Measurements from ENCODE around the gene CXCL14. TPM values are rescaled to one million over a fixed set of nuclear protein-coding genes. Genes with fewer than 3 reads are reported as not detected.

Gene CXCL14
- total RNA-seq, 1 experiment from 2014 or later = not detected

- H3K4me3 ChIP-seq (ENCODE audit: low read depth, low read length, poor library complexity, severe bottlenecking) = no peak overlapping the region
- no peak overlapping the region for H3K27ac ChIP-seq (ENCODE audit: low read depth, low read length, poor library complexity, severe bottlenecking)
- H3K4me1 ChIP-seq (ENCODE audit: insufficient read depth, low read length, poor library complexity, severe bottlenecking) = no peaks in the 10 kb centered on the region
- no peaks in the 10 kb centered on the region for H3K36me3 ChIP-seq (ENCODE audit: insufficient read depth, low read length, poor library complexity, severe bottlenecking)
- ChIA-PET POLR2A (ENCODE audit: low non-redundant PET) (no interaction called here), CTCF (no interaction called here)
- no TSS peak for BruUV-seq (replicated peaks)
- H3K27me3 ChIP-seq (replicated peaks; ENCODE audit: insufficient read depth, low read depth, low read length, poor library complexity) = peaks cover 35% of the 10 kb centered on the region
- DNase-seq (ENCODE audit: low spot score) = no peak
- TF ChIP-seq, protein P1, sequence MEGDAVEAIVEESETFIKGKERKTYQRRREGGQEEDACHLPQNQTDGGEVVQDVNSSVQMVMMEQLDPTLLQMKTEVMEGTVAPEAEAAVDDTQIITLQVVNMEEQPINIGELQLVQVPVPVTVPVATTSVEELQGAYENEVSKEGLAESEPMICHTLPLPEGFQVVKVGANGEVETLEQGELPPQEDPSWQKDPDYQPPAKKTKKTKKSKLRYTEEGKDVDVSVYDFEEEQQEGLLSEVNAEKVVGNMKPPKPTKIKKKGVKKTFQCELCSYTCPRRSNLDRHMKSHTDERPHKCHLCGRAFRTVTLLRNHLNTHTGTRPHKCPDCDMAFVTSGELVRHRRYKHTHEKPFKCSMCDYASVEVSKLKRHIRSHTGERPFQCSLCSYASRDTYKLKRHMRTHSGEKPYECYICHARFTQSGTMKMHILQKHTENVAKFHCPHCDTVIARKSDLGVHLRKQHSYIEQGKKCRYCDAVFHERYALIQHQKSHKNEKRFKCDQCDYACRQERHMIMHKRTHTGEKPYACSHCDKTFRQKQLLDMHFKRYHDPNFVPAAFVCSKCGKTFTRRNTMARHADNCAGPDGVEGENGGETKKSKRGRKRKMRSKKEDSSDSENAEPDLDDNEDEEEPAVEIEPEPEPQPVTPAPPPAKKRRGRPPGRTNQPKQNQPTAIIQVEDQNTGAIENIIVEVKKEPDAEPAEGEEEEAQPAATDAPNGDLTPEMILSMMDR (conservative IDR thresholded peaks at IDR 0.05; ENCODE audit: low read depth, low read length) = no peak
- TF ChIP-seq EZH2 (IDR thresholded peaks at IDR 0.05; ENCODE audit: borderline replicate concordance, low read depth, low read length, poor library complexity, severe bottlenecking) = no peak
- peaks cover 13% of the 10 kb centered on the region for H3K9me3 ChIP-seq (ENCODE audit: low read depth, low read length, poor library complexity, severe bottlenecking)
- intact Hi-C loops (cut with micrococcal nuclease; ENCODE audit: unreplicated experiment) = no loop called here
Measured at GRCh38 chr5:135615581-135616260, 36.9 kb upstream of the CXCL14 start.

GRCh38 chr5:135615171-135615570 is 36.4 kb upstream of the CXCL14 start:
- H3K9me3 ChIP-seq (ENCODE audit: low read depth, low read length, poor library complexity, severe bottlenecking) = peaks cover 13% of the 10 kb centered on the region
- POLR2A ChIA-PET (ENCODE audit: low non-redundant PET) = no interaction called here
- CTCF ChIA-PET = no interaction called here
- intact Hi-C loops (cut with micrococcal nuclease; ENCODE audit: unreplicated experiment) = no loop called here
- TF ChIP-seq, protein P1 (conservative IDR thresholded peaks at IDR 0.05; ENCODE audit: low read depth, low read length) = no peak
- TF ChIP-seq EZH2 (IDR thresholded peaks at IDR 0.05; ENCODE audit: borderline replicate concordance, low read depth, low read length, poor library complexity, severe bottlenecking) = no peak
- no peak for DNase-seq (ENCODE audit: low spot score)
- no peak overlapping the region for H3K27ac ChIP-seq (ENCODE audit: low read depth, low read length, poor library complexity, severe bottlenecking)
- no peaks in the 10 kb centered on the region for H3K36me3 ChIP-seq (ENCODE audit: insufficient read depth, low read length, poor library complexity, severe bottlenecking)
- no peak overlapping the region for H3K4me3 ChIP-seq (ENCODE audit: low read depth, low read length, poor library complexity, severe bottlenecking)
- no peaks in the 10 kb centered on the region for H3K4me1 ChIP-seq (ENCODE audit: insufficient read depth, low read length, poor library complexity, severe bottlenecking)
- H3K27me3 ChIP-seq (replicated peaks; ENCODE audit: insufficient read depth, low read depth, low read length, poor library complexity) = peaks cover 40% of the 10 kb centered on the region
- no TSS peak for BruUV-seq (replicated peaks)

- ChIA-PET CTCF (no interaction called here), POLR2A (ENCODE audit: low non-redundant PET) (no interaction called here)
- Histone ChIP-seq H3K27ac (ENCODE audit: low read depth, low read length, poor library complexity, severe bottlenecking) (no peak overlapping the region), H3K4me1 (ENCODE audit: insufficient read depth, low read length, poor library complexity, severe bottlenecking) (no peaks in the 10 kb centered on the region), H3K9me3 (ENCODE audit: low read depth, low read length, poor library complexity, severe bottlenecking) (no peaks in the 10 kb centered on the region), H3K36me3 (ENCODE audit: insufficient read depth, low read length, poor library complexity, severe bottlenecking) (no peaks in the 10 kb centered on the region), H3K4me3 (ENCODE audit: low read depth, low read length, poor library complexity, severe bottlenecking) (no peak overlapping the region), H3K27me3 (replicated peaks; ENCODE audit: insufficient read depth, low read depth, low read length, poor library complexity) (peaks cover 61% of the 10 kb centered on the region)
- no peak for DNase-seq (ENCODE audit: low spot score)
- TF ChIP-seq, protein P1 (conservative IDR thresholded peaks at IDR 0.05; ENCODE audit: low read depth, low read length) = no peak
- TF ChIP-seq EZH2 (IDR thresholded peaks at IDR 0.05; ENCODE audit: borderline replicate concordance, low read depth, low read length, poor library complexity, severe bottlenecking) = no peak
- no TSS peak for BruUV-seq (replicated peaks)
- intact Hi-C loops (cut with micrococcal nuclease; ENCODE audit: unreplicated experiment) = no loop called here
Measured at GRCh38 chr5:135609981-135610380, 31.2 kb upstream of the CXCL14 start.
